HG02943 (cell line): ENCODE results near the gene P2RY8.
"Not testable (repeated sequence)": the region's sequence is repeated elsewhere in the genome, so short reads cannot be mapped to it uniquely, and the experiment has no call there.

Source experiments
- ATAC-seq: cut with Tn5 transposase; IDR thresholded peaks from one replicate; pipeline ENCODE4 v1.9.1; 2021; ENCODE audit warnings: mild to moderate bottlenecking, low read depth, moderate library complexity; ENCODE audit not compliant: unreplicated experiment

The P2RY8 gene

GRCh38 chrX:1489354-1489753 lies 47.6 kb downstream of the P2RY8 start:
- not testable (repeated sequence) for ATAC-seq

GRCh38 chrX:1488745-1489144 lies 48.2 kb downstream of the P2RY8 start:
- ATAC-seq, result no peak

GRCh38 chrX:1488141-1488540 lies 48.8 kb downstream of the P2RY8 start:
- no peak for ATAC-seq

- ATAC-seq, result no peak
These were observed 49.6 kb downstream of the P2RY8 start for GRCh38 chrX:1487401-1487800.

GRCh38 chrX:1486749-1487361 lies 50.1 kb downstream of the P2RY8 start:
- ATAC-seq, result no peak

GRCh38 chrX:1486177-1486576 lies 50.8 kb downstream of the P2RY8 start:
- no peak for ATAC-seq

GRCh38 chrX:1485033-1485432 lies 52.0 kb downstream of the P2RY8 start:
- no peak for ATAC-seq

- no peak for ATAC-seq
These were observed 52.4 kb downstream of the P2RY8 start for GRCh38 chrX:1484638-1485019.

- peak; percentile 33 for ATAC-seq
These were observed 52.9 kb downstream of the P2RY8 start for GRCh38 chrX:1483843-1484637.

GRCh38 chrX:1482530-1482928 lies 54.5 kb downstream of the P2RY8 start:
- not testable (repeated sequence) for ATAC-seq

GRCh38 chrX:1481636-1482529 lies 55.1 kb downstream of the P2RY8 start:
- ATAC-seq, result peak; percentile 68

- ATAC-seq, result no peak
These were observed 56.8 kb downstream of the P2RY8 start for GRCh38 chrX:1480082-1480785.

GRCh38 chrX:1477801-1478458 lies 59.1 kb downstream of the P2RY8 start:
- ATAC-seq, result no peak

- ATAC-seq, result no peak
These were observed 59.8 kb downstream of the P2RY8 start for GRCh38 chrX:1477229-1477628.

GRCh38 chrX:1476682-1477081 lies 60.3 kb downstream of the P2RY8 start:
- ATAC-seq, result no peak

- ATAC-seq, result no peak
These were observed 61.1 kb downstream of the P2RY8 start for GRCh38 chrX:1475881-1476280.

- ATAC-seq, result no peak
These were observed 61.5 kb downstream of the P2RY8 start for GRCh38 chrX:1475481-1475880.

- not testable (repeated sequence) for ATAC-seq
These were observed 62.4 kb downstream of the P2RY8 start for GRCh38 chrX:1474593-1474992.

GRCh38 chrX:1472975-1473374 lies 64.0 kb downstream of the P2RY8 start:
- ATAC-seq, result no peak

GRCh38 chrX:1468250-1468772 lies 68.7 kb downstream of the P2RY8 start:
- ATAC-seq, result peak; percentile 72
